T1000 (cell line): ENCODE results near the gene PDIK1L.

ENCODE experiments used
- DNase-seq: peaks from one replicate; lab custom pipeline; 2025; ENCODE audit warnings: mixed read lengths; lab: John Stamatoyannopoulos, UW

Gene PDIK1L

DNA sequence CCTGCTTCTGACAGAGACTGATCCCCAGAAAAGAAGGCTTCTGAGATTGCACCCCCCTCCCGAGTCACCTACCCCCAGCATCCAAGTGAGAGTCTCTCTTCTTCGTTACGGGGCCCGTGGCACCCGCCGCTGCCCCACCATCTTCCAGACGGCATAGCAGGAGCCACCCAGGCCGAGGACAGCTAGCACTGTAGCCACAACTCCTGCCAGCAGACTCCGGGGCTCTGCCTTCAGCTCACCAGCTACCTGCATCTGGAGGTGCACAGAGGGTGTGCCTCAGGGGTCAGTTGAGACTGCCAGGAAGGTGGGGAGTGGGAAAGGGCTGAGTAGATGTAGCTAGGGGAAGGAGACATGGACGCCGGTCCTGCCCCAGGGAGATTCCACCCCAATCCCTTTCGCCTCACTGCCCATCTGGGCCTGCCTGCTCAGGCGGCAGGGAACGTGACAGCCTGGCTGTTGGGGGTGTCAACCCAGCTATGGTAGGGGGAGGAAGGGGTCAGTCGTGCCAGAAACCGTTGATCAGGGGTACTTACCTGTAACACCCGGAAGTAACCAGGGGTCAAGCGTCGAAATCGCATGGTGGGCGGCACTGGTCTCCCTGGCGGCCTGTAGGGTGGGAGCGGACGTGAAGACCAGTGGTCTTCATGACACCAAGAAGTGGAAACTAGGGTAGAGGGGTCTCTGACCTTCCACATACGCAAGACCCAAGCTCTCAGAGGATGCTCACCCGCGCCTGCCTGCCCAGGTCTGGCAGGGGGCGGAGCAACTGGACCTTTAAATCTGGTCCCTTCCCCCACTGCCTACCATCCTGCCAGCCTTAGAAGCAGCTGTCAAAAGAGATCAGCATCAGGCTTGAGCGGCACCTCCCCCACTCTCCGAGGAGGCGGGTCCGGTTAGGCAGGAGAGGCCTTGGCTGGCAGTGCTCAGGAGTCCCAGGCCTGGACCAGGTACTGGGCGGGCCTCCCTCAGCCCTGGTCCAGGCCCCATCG lies 59.8 kb downstream of the PDIK1L start, which contains the start of gene ZNF593OS:
TSS of gene ZNF593OS (minus strand) at position 749 of the 989 bp plus-strand sequence. CDS start at position 578, 171 bp downstream.
- no peak for DNase-seq
